Activated effector memory CD4-positive, alpha-beta T cell treated with anti-CD3 and anti-CD28 coated beads, Interleukin-2, amount 50 U/mL, for 16 hours (primary cell): ENCODE results near the gene MKNK1.

Source experiments
- DNase-seq: peaks from one replicate; pipeline ENCODE4 v3.0.0-alpha.2; 2020

Gene MKNK1

DNA sequence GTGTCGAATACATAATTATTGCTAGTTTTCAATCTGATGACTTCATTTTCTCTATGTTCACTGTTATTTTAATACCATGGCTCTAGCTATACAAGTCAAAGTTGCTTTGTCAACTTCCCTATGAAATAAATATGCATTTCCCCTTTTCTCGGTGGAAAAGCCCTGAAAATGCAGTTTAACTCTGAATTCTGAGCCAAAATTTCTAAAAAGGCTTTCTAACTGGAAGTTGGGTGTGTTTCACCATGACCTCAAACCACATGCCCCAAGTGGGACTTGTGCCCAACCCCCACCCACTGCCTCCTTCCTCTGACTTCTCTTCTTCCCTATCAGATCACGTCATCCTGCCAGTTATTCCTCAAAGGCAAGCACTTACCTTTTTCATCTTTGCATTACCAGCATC lies 8.9 kb downstream of the MKNK1 start:
- no peak for DNase-seq

- no peak for DNase-seq
Observed at GRCh38 chr1:46594063-46594462, 10.0 kb downstream of the MKNK1 start.

- DNase-seq: no peak
Observed at GRCh38 chr1:46592823-46593222, 11.2 kb downstream of the MKNK1 start.

DNA sequence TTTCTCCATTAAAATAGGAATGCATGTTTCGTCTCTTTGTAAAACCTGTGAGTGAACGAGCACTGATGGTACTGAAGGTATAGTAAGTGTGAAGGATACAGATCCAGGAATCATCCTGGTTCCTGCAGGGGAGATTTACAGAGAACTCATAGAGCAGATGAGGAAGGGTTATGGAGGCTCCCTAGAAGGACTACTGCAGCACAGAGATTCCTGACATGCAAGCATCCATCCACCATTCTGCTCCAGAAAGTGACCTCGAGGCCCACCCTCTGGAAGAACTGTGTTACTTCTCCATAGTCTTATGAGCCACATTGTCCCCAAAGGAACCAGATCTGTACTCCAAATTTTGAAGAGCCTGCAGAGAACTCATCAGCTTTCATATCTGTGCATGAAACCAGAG lies 14.5 kb downstream of the MKNK1 start:
- no peak for DNase-seq

DNA sequence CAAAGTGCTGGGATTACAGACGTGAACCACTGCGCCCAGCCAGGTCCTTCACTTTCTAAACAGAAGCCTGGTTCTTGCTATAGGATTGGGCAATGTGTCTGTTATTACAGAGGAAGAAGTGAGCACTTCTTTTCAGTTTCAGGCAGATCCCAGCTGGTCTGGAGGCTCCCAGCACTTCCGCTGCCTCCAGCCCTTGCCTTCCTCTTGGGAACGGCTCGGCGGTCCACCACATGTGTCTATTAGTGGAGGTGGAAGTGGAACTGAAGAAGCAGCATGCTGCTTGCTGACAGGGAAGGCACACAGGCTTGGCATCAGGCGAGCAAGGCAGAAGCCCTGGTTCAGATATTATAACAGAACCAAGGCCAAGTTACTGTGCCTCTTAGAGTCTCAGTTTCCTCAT lies 17.0 kb downstream of the MKNK1 start:
- no peak for DNase-seq

- DNase-seq: no peak
Observed at GRCh38 chr1:46585312-46585938, 18.6 kb downstream of the MKNK1 start.

GRCh38 chr1:46583494-46583893 lies 20.6 kb downstream of the MKNK1 start:
- no peak for DNase-seq

GRCh38 chr1:46582972-46583371 lies 21.1 kb downstream of the MKNK1 start:
- DNase-seq: no peak

DNA sequence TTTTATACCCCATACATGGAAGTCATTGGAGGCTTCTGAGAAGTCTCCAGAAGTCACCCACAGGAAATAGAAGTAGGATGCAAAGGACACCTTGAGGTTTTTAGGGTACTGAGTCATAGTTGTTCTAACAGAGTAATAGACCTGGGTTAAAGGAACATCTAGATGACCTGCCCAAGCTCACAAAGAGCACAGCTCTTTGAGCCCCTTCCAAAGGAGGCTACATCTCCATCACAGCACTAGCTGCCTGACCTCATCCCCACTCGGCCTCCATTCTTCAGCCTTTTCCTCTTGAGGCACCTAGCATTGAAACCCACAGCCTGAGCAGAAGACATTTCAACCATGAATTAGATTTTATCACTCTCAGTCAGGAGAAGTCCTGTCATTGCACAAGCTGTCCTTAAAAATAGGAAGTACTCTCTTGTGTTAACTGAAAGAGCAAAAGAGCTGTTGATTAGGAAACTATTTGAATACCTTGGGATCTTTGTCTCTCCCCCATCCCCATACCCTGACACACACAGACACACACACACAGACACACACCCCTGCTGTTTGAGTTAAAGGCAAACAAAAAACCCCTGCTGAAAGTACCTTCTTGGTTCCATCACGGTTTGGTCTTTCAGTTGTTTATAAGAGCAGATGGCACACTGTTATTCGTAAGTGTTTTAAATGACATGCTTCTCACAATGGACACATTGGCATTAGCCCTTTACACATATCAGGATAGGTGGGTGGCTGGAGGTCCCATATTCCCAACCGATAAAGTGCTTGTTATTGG lies 22.2 kb downstream of the MKNK1 start:
- no peak for DNase-seq

DNA sequence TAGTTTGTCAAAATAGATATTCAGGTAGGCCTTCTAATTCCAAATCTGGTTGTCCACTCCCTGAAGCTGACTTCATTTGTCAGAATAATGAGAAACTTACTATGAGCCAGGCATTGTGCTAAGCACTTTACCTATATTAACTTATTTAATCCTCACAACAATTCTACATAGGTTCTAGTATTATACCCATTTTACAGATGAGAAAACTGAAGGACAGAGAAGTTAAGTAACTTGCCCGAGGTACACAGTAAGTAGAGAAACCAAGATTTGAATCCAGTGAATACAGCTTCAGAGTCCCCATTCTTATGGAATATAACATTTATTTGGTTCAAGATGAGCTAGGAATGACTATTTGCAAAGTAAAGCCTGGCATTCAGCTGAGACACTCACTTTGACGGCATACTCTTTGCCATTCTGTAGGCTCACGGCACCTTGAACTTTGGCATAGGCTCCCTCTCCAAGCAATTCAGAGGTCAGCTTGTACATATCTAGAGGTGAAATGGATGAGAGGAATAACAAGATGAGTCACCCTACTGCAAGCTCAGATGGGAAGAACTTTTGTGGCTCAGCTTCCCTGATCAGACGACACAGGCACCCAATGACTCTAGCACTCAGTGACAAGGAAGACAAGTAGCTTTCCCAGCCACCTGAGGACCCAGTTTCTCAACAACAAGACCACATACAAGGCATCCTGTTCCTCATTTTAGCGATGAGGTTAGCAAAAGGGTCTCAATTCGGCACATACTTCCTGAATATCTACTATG lies 23.7 kb downstream of the MKNK1 start:
- no peak for DNase-seq

DNA sequence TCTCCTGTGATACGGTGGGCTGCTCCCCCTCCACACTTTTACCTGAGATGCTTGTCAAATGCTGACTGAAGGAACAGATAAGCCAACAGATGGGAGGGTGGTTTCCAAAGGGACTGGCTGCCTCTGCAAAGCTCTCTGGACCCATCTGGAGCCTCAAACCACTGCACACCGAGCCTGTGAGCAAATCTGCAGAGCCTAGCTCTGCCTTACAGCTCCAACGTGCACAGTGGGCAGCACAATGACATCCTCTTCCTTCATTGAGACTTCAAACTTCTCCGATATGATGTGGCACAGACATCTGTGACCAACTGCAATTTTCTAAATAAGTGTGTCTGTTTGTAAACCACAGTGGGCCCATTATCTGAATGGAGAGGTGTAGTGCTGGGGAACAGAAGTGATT lies 26.4 kb downstream of the MKNK1 start:
- no peak for DNase-seq

GRCh38 chr1:46576596-46576995 lies 27.5 kb downstream of the MKNK1 start:
- no peak for DNase-seq

DNA sequence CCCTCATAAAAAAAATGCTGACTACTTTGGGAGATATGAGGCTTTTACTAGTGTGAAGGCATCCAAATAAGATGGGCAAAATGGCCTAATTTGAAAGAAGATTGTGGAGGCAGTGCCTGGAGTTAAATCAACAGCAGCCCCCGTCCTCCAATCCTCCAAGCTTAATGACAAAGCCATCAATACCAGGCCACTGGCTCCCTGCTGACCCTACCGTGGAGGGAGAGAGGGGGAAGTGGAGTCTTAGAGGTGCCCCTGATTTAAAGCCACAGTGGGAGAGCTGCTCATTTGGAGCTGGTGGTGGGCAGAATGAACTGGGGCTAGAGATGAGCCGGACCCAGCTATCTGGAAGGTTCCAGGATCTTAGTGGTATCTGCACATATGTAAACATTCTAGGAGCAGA lies 28.3 kb downstream of the MKNK1 start:
- no peak for DNase-seq

DNA sequence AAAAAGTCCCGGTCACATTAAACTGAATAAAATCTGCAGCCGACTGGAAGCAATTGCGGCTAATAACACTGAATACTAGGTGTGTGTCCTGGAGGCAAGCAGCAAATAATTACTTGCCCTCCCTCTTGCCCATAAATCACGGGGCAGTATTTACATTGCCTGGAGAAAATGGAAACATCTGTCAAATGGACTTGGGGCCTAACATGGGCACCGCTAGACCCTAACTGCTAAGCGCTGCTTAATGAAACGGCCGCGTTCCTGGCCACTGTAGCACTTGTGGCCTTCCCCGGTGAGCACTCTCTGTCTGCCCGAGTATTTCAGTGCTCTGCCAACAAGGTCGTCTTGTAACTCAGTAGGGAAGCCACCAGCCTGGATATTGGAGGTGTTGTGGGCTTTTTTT lies 28.8 kb downstream of the MKNK1 start:
- no peak for DNase-seq

DNA sequence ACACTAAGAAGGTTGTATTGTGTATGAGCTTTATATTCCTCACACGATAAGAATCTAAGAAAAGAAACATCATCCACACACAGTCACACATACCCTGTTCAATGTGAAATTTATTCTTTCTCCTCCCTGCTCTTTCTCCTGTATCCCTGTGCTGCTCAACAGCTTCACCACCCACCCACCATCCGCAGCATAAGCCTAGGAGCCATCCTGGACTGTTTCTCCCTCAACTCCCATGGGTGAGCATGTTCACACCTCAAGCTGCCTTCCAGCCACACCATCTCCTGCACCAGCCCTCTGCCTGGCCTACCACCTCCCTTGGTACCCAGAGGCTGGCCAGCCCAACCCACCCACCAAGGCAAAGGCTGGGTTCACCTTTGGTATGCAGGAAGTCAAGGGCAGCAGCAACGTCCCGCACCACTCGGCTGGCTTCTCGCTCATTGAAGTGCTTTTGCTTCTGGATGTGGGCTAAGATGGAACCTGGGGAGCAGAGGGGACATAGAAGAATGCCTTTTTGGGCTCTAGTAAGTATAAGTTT lies 32.3 kb downstream of the MKNK1 start:
- DNase-seq: no peak

GRCh38 chr1:46569884-46570725 lies 34.0 kb downstream of the MKNK1 start:
- DNase-seq: no peak

DNA sequence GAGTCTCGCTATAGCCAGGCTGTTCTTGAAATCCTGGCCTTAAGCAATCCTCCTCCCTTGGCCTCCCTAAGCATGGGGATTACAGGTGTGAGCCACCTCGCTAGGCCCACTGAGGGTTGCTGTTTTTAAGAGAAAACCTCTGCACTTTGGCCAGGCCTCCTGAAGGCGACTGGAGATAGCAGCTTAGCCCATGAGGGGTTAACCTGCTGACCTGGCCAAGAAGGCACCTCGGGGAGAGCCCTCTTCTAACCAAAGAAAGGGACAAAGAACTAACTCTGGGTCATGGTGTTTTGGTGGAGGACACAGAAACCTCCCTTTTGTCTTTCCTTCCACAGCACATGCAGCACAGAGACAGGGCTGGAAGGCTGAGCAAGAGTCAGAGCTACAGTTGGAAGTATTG lies 35.0 kb downstream of the MKNK1 start:
- DNase-seq: no peak

GRCh38 chr1:46568461-46568891 lies 35.6 kb downstream of the MKNK1 start:
- DNase-seq: no peak

- DNase-seq: no peak
Observed at GRCh38 chr1:46563341-46563740, 40.7 kb downstream of the MKNK1 start.

- DNase-seq: no peak
Observed at GRCh38 chr1:46562498-46562897, 41.6 kb downstream of the MKNK1 start.

GRCh38 chr1:46558966-46559365 lies 45.1 kb downstream of the MKNK1 start:
- DNase-seq: no peak

DNA sequence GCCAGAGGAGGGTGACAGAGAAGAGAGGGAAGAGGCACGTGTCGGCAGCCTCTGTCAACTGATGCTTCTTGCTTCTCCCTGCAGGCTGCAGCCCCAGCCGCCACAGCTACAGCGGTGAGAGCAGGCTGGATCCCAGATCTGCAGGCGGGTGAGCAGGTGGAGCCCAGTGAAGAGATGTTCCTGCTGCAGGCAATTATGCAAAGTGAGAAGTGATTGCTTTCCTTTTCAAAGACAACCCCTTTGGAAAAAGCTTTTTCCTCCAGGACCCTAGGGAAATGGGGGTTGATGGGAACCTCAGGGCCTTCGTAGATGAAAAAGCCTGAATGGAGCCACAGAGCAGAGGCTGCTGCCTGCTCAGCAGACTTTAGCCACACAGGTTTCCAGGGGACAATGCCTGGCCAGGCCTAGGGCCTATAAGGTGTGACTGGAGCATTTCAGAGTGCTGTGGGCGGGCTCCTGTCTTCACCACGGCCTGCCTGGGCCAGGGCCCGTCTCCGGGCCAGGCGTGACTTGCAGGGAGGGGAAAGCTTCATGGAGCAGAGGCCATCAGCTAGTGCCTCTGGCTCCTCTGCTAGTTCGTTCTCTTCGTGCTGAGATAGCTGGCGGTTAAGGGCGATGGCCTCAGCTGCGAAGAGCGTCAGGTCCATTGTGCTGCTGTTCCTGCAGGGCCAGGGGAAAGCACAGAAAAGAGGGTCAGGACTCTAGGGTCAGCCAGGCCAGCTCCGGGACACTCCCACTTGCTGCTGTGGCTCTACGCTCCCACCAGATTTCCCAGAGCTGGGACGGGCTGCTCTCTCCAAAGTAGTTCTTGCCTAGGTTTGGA lies 45.7 kb downstream of the MKNK1 start:
- no peak for DNase-seq
